ENCODE measurements around the gene PTGES3. TPM values are rescaled to one million over a fixed set of nuclear protein-coding genes. Genes with fewer than 3 reads are reported as not detected.
A peak's percentile ranks its signal among the peaks of the same experiment; 100 is the strongest.

The PTGES3 gene
- total RNA-seq, 4 donors from 2014 or later, result 40.4 to 168 (median 102) TPM

DNA sequence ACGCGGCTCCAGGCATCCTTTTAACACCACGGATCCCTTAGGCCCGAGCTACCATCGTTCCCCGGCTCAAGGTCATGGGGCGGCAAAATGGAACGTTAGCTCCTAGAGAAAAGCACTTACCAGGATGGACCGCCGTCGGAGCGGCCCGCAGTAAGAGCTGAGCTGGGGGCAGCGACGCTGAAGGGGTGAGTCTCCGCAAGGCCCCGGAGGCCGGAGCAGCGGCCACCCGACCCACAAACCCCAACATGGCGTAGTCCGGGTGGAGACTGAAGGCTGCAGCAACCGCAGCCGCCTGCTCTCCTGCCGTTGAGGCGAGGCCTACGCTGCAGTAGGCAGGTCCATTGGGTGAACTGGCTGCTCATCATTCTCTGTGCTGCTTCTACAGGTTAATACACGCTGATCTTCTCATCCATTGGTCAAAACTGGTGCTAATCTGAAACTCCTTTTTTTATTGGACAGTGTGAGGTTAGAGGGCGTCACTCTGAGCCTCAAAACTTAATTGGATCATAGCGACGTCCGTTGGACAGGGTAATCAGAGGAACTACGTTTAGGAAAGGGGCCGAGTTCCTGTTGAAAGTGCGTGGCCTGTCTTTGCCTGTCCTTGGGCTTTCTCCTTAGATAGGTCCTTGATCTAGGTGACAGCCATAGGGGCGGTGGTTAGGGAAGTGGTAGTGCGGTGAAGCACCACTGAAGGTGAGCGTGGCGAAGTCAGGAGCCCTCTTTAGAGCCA lies 42.2 kb downstream of the PTGES3 start, which contains the start of gene ATP5F1B:
Gene ATP5F1B (minus strand): TSS at position 268 of the 730 bp plus-strand sequence. CDS start 21 bp downstream, at position 247.
- H3K4me3 ChIP-seq, result peak within 1 kb of the TSS; percentile 84 to 97 (median 92)
- H3K4me1 ChIP-seq, result peaks cover 14 to 42% (median 34%) of the 10 kb centered on the region in 4 donors
- H3K36me3 ChIP-seq, result peaks cover 0 to 32% (median 18%) of the 10 kb centered on the region in 4 donors
- H3K9me3 ChIP-seq, result no peaks in the 10 kb centered on the region
- in situ Hi-C loops (cut with MboI; ENCODE audit: low pct_ligation_motif_present in 1 of 4, low pct_unique_long_range_greater_than_20kb in 1 of 4, low sequenced_read_pairs in 3 of 4) (no loop called here), intact Hi-C loops (cut with DNase I; ENCODE audit: low total_unique reads) (no loop called here)
- peak within 1 kb of the TSS; percentile 93 to 99 (median 96) for H3K27ac ChIP-seq
- WGBS, 2 donors (ENCODE audit: low coverage in 1 of 2), result 1% methylated on average over 36 of the region's 39 CpGs; no CpG with 5 or more reads in 1 of the 2 donors
- peak; percentile 100 for TF ChIP-seq POLR2A (IDR thresholded peaks at IDR 0.05)
- TF ChIP-seq POLR2AphosphoS5 (IDR thresholded peaks at IDR 0.05), result peak; percentile 100
- TF ChIP-seq, protein P1, sequence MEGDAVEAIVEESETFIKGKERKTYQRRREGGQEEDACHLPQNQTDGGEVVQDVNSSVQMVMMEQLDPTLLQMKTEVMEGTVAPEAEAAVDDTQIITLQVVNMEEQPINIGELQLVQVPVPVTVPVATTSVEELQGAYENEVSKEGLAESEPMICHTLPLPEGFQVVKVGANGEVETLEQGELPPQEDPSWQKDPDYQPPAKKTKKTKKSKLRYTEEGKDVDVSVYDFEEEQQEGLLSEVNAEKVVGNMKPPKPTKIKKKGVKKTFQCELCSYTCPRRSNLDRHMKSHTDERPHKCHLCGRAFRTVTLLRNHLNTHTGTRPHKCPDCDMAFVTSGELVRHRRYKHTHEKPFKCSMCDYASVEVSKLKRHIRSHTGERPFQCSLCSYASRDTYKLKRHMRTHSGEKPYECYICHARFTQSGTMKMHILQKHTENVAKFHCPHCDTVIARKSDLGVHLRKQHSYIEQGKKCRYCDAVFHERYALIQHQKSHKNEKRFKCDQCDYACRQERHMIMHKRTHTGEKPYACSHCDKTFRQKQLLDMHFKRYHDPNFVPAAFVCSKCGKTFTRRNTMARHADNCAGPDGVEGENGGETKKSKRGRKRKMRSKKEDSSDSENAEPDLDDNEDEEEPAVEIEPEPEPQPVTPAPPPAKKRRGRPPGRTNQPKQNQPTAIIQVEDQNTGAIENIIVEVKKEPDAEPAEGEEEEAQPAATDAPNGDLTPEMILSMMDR (IDR thresholded peaks at IDR 0.05), result peak in 2 of 5 experiments; percentile 6 to 7
- no peak for TF ChIP-seq EP300 (IDR thresholded peaks at IDR 0.05; ENCODE audit: low read depth)
- peak; percentile 96 for DNase-seq
- no peaks in the 10 kb centered on the region for H3K27me3 ChIP-seq

- peaks cover 0 to 39% (median 21%) of the 10 kb centered on the region in 4 donors for H3K36me3 ChIP-seq
- no peaks in the 10 kb centered on the region for H3K27me3 ChIP-seq
- WGBS, 2 donors (ENCODE audit: low coverage in 1 of 2), result 0 to 1% methylated on average over 1 to 29 of the region's 29 CpGs
- intact Hi-C loops (cut with DNase I; ENCODE audit: low total_unique reads), result no loop called here
- H3K9me3 ChIP-seq, result no peaks in the 10 kb centered on the region
- TF ChIP-seq POLR2AphosphoS5 (IDR thresholded peaks at IDR 0.05), result no peak
- no peak for TF ChIP-seq POLR2A (IDR thresholded peaks at IDR 0.05)
- no peak for TF ChIP-seq EP300 (IDR thresholded peaks at IDR 0.05; ENCODE audit: low read depth)
- TF ChIP-seq, protein P1 (IDR thresholded peaks at IDR 0.05), result peak in 2 of 5 experiments; percentile 35 to 39
- in situ Hi-C loops (cut with MboI; ENCODE audit: low pct_ligation_motif_present in 1 of 4, low pct_unique_long_range_greater_than_20kb in 1 of 4, low sequenced_read_pairs in 3 of 4), result no loop called here
- H3K4me1 ChIP-seq, result peaks cover 14 to 42% (median 34%) of the 10 kb centered on the region in 4 donors
- peak overlapping the region; percentile 84 to 97 (median 92) for H3K4me3 ChIP-seq
- peak; percentile 16 for DNase-seq
- peak overlapping the region; percentile 93 to 99 (median 96) for H3K27ac ChIP-seq
These were observed 42.8 kb downstream of the PTGES3 start for GRCh38 chr12:56645201-56645716.

- WGBS, 2 donors (ENCODE audit: low coverage in 1 of 2), result 23 to 30% methylated on average over 3 to 4 of the region's 4 CpGs
- no peak for DNase-seq
- intact Hi-C loops (cut with DNase I; ENCODE audit: low total_unique reads), result no loop called here
- Histone ChIP-seq H3K4me1 (peaks cover 14 to 42% (median 34%) of the 10 kb centered on the region in 4 donors), H3K9me3 (no peaks in the 10 kb centered on the region), H3K27ac (peak overlapping the region; percentile 93 to 99 (median 96)), H3K27me3 (no peaks in the 10 kb centered on the region), H3K4me3 (peak overlapping the region; percentile 84 to 97 (median 92)), H3K36me3 (peaks cover 0 to 45% (median 24%) of the 10 kb centered on the region in 4 donors)
- in situ Hi-C loops (cut with MboI; ENCODE audit: low pct_ligation_motif_present in 1 of 4, low pct_unique_long_range_greater_than_20kb in 1 of 4, low sequenced_read_pairs in 3 of 4), result no loop called here
- TF ChIP-seq POLR2A (IDR thresholded peaks at IDR 0.05) (no peak), EP300 (IDR thresholded peaks at IDR 0.05; ENCODE audit: low read depth) (no peak), POLR2AphosphoS5 (IDR thresholded peaks at IDR 0.05) (no peak)
- TF ChIP-seq, protein P1 (IDR thresholded peaks at IDR 0.05), result no peak
These were observed 43.4 kb downstream of the PTGES3 start for GRCh38 chr12:56644654-56645053.

GRCh38 chr12:56641219-56641618 lies 46.9 kb downstream of the PTGES3 start:
- H3K9me3 ChIP-seq, result no peaks in the 10 kb centered on the region
- 62 to 76% methylated on average over 3 to 6 of the region's 6 CpGs for WGBS, 2 donors (ENCODE audit: low coverage in 1 of 2)
- H3K36me3 ChIP-seq, result peaks cover 0 to 67% (median 36%) of the 10 kb centered on the region in 4 donors
- DNase-seq, result no peak
- H3K27me3 ChIP-seq, result no peaks in the 10 kb centered on the region
- in situ Hi-C loops (cut with MboI; ENCODE audit: low pct_ligation_motif_present in 1 of 4, low pct_unique_long_range_greater_than_20kb in 1 of 4, low sequenced_read_pairs in 3 of 4) (no loop called here), intact Hi-C loops (cut with DNase I; ENCODE audit: low total_unique reads) (no loop called here)
- no peak overlapping the region for H3K4me3 ChIP-seq
- TF ChIP-seq, protein P1 (IDR thresholded peaks at IDR 0.05), result no peak
- TF ChIP-seq EP300 (IDR thresholded peaks at IDR 0.05; ENCODE audit: low read depth) (no peak), POLR2AphosphoS5 (IDR thresholded peaks at IDR 0.05) (no peak), POLR2A (IDR thresholded peaks at IDR 0.05) (no peak)
- H3K4me1 ChIP-seq, result peaks cover 14 to 53% (median 41%) of the 10 kb centered on the region in 4 donors
- peak overlapping the region in 1 of 4 donors; percentile 6 for H3K27ac ChIP-seq

Data from transverse colon (tissue), 4 donors.